HG03103 (cell line): ENCODE measurements around the gene XKR3.
"Not testable (repeated sequence)": the region's sequence is repeated elsewhere in the genome, so short reads cannot be mapped to it uniquely, and the experiment has no call there.

Source experiments
- ATAC-seq: cut with Tn5 transposase; IDR thresholded peaks from one replicate; pipeline ENCODE4 v1.9.1; 2021; ENCODE audit warnings: low read depth; ENCODE audit not compliant: unreplicated experiment

Gene XKR3

GRCh38 chr22:16749282-16749681, 75.9 kb downstream of the XKR3 start:
- ATAC-seq: not testable (repeated sequence)

GRCh38 chr22:16748160-16748929, 76.9 kb downstream of the XKR3 start:
- not testable (repeated sequence) for ATAC-seq

GRCh38 chr22:16747266-16748159, 77.7 kb downstream of the XKR3 start:
- ATAC-seq: not testable (repeated sequence)

- not testable (repeated sequence) for ATAC-seq
Observed at GRCh38 chr22:16734271-16734670, 90.9 kb downstream of the XKR3 start.
